IPS-NIHi7 (cell line): ENCODE data around the gene NUP62.
A peak's percentile ranks its signal among the peaks of the same experiment; 100 is the strongest.
"Not testable (repeated sequence)": the region's sequence is repeated elsewhere in the genome, so short reads cannot be mapped to it uniquely, and the experiment has no call there.

Source experiments
- DNase-seq: peaks from one replicate; pipeline ENCODE4 v3.0.0; 2012; ENCODE audit warnings: mixed read lengths; ENCODE audit errors: extremely low spot score

Gene NUP62

DNA sequence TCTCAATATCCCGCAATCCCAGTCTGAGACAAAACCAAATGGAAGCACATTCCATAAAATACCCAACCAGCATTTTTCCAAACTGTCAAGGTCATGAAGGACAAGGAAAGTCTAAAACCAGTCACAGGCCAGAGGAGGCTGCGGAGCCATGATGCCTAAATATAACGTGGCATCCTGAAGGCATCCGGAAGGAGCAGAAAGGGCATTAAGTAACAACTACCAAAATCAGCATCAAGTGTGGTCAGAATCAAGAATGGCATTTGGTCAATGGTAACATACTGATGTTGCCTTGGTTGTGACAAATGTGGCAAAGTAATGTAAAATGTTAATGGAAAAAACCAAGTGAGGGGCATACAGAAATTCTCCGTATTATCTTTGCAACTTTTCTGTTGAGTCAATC, 3.8 kb downstream of the NUP62 start:
- DNase-seq = no peak

GRCh38 chr19:49924881-49925210, 4.5 kb downstream of the NUP62 start:
- not testable (repeated sequence) for DNase-seq

- DNase-seq = peak; percentile 6
Observed at GRCh38 chr19:49924004-49924880, 5.1 kb downstream of the NUP62 start.

DNA sequence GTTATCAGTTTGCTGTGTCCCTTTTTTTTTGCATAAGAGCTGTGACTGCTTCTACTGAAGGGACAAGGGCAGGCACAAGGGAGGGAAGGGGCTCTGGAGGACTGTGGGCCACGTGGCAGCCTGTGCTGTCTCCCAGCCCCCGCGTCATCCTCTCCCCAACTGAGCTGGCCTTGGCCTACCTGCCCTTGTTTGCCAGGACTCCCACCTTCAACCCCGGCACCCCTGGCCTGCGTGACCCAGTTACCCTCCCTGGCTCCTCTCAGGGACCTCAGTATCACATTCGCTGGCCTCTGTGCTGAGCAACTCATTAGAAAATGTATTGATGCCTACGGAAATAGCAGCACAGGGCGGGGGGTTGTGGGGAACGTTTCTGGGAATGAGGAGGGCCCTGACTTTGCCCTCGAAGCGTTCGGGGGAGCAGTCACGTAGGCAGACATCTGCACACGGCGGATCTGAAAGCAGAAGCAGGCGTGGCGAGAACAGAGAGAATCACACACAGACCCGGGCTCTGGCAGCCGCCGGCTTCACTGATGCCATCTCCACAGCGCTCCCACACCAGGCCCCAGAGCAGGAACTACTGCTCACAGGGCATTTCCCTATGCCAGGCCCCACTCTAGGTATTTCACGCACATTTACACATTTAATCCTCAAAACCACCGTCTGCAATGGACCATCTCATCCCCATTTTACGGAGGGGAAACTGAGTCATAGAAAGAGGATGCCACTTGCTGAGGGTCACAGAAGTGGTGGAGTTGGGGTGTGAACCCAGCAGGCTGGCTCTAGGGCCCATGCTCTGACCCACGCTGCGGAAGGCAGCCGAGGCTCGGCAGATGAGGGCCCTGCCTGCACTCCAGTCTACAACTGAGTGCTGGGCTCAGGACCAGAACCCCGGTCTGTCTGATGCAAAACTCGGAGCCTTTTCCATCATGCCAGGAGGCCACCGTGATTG, 6.0 kb downstream of the NUP62 start:
- DNase-seq = peak; percentile 4

- DNase-seq = peak; percentile 4
Observed at GRCh38 chr19:49921871-49922795, 7.2 kb downstream of the NUP62 start.

DNA sequence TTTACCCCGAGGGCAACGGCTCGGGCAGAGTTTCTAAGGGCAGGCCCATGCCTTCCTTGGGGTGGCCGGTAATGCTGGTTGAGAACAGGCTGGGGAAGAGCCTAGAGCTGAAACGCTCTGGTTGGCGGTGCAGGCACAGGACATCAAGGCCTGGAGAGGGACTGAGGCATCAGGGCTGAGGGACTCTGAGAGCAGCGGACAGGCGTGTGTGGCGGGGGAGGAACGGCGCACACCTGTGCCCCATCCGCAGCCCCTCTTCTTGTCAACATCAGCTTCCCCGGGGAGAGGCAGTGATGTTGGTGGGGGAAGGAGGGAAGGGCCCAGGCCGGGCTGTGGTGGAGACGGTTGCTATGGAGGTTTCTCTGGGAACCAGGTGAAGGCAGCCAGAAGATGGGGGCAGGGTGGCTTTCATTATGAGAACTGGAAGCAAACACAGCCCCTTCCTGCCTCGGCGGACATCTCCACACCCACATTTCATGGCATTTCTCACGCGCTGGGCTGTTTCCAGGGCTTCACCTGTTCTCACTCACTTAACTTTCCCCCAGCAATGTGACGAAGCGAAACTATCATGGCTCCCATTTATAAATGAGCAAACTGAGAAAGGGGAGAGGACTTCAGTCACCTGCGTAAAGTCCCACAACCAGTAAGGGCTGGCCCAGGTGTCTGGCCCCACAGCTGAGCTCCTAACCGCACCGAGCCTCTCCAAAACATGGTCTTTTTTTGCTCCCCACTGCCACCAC, 8.5 kb downstream of the NUP62 start:
- DNase-seq = no peak

GRCh38 chr19:49918089-49918488, 11.2 kb downstream of the NUP62 start:
- DNase-seq = no peak

- peak; percentile 58 for DNase-seq
Observed at GRCh38 chr19:49916839-49917733, 12.2 kb downstream of the NUP62 start.

DNA sequence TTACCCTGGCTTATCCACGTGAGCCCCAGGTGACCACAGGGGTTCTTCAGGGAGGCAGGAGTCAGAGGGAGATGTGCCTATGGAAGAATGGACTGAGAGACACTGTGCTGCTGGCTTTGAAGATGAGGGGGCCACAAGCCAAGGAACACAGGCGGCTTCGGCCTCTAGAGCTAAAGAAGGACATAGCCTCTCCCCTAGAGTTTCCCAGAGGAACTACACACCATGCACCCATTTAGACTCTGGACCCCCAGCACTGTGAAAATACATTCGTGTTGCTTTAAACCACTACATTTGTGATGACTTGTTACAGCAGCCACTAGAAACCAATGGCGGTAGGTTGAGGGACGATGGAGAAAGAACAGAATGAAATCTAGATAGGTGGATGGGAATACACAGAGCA, 14.0 kb downstream of the NUP62 start:
- no peak for DNase-seq

DNA sequence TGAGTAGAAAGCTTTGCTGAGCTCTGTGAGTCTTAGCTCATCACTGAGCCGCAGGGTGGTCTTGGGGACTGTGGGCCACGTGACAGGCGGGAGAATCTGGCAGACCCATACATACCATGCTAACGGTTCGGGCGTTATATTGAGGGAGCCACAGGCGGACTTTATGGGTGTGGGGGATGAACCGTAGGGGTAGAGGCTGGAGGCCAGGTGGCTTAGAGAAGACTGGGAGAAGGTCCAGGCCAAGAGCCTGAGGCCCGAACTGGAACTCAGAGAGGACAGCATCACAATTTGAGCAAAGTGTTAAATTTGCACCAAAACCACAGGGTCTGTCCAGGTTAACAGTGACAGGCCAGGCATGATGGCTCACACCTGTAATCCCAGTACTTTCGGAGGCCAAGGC, 15.6 kb downstream of the NUP62 start:
- DNase-seq = no peak

DNA sequence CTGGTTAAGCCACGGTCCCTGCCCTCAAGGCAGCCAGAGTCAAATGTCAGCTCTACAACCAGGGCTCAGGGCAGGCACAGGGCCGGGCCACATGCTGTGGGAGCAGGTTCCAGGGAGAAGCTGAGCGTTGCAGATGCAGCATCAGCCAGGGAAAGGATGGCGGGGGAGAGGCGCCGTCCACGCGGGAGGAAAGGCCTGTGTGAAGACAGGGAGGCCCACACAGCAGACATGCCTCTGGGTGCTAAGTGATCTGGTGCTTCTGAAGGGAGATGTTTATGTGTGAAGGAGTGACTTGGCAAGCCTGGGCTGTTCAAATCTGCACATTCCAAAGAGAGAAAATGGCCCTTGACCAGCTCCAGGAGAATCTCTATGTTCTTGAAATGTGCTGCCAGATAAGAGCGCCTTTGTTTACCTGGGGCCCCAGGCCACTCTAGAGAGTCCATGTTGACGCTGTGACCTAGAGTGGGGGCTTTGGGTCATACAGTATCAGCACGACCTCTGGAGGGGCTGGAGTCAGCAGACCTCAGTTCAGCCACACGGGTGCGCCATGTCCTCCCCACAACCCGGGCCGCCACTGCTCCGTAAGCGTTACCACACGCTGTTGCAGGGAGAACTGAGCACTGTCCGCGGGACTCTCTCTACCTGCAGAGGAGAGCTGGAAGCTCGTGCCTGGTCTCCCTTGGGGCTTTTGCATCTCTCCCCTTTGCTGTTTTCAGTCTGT, 16.2 kb downstream of the NUP62 start:
- DNase-seq = peak; percentile 56

DNA sequence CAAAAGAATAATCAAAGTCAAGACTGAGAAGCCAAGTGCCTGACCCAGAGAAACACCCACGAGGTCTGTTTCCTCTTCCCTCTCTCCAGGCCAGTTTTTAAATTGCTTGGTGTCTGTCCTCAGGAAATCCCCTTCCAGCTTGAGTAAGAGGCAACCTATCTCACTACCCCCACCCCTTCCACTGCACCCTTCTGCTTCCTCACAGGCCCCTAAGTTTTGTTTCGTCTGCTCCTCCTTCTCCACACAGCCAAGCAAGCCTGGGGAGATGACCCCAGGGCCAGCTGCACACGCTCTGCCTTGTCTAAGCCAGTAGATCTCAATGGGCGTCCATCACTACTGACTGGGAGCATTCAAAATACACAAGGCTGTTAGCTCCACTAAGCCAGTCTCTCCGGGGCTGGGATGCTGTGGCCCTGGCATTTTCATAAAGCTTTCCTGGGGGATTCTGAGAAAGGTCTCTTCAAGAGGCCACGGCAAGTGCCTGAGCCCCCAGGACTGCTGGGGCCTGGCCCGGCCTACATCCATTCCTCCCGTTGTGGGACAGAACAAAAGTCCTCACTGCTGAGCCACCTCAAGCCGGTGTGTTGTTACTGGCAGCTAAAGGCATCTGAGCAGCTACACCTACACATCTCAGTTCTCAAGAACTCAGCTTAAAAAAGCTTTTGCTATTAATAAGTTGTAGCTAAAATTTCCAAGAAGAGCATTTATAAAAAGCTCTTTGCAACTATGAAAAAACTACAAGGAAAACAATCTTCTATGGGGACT, 17.7 kb downstream of the NUP62 start:
- no peak for DNase-seq

- no peak for DNase-seq
Observed at GRCh38 chr19:49910179-49910578, 19.1 kb downstream of the NUP62 start.

DNA sequence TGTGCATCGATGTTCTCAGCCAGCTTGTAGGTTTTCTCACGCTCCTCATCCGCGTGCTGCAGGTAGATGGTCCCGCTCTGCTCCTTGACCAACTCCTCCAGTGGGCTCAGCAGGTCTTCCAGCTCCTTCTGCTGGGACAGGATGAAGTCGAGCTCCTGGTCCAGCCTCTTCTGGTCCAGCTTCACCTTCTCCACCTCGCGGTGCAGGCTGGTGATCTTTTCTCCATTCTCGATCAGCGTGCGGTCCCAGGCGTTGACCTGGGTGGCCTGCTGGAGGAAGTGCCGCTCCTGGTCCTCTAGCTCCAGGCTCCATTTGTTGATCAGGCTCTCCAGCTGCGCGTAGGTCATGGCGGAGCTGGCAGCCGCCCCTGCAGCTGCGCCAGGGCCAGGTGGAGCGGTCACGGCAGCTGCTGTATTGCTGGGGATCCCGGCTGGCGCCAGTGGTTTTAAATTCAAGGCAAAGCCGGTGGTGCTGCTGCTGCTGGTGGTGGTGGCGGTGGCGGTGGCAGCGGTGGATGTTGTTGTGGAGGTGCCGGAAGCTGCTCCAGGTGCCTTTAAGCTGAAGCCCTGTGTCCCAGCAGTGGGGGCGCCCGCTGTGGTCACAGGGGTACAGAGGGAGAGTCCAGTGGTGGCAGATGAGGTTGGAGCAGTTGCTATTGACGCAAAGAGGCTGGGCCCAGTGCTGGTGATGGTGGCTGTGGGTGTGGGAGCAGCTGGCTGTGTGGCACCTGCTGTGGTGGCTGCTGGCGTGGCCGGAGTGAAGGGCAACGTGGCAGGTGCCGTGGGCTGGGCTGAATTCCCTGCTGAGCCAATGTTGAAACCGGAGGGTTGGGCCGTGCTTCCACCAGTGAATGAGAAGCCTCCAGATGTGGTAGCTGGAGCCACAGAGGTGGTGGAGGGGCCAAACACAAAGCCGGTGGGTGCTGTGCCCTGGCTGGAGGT, 20.6 kb downstream of the NUP62 start:
- no peak for DNase-seq

- DNase-seq = no peak
Observed at GRCh38 chr19:49907745-49908446, 21.4 kb downstream of the NUP62 start.

GRCh38 chr19:49906879-49907564, 22.3 kb downstream of the NUP62 start:
- no peak for DNase-seq
